CD4-positive, alpha-beta T cell treated with Interferon gamma for 1 hour (primary cell): ENCODE results near the gene PIP4P1.
A peak's percentile ranks its signal among the peaks of the same experiment; 100 is the strongest.

Experiments
- DNase-seq: peaks from one replicate; pipeline ENCODE4 v3.0.0-alpha.2; 2020

Gene PIP4P1

DNA sequence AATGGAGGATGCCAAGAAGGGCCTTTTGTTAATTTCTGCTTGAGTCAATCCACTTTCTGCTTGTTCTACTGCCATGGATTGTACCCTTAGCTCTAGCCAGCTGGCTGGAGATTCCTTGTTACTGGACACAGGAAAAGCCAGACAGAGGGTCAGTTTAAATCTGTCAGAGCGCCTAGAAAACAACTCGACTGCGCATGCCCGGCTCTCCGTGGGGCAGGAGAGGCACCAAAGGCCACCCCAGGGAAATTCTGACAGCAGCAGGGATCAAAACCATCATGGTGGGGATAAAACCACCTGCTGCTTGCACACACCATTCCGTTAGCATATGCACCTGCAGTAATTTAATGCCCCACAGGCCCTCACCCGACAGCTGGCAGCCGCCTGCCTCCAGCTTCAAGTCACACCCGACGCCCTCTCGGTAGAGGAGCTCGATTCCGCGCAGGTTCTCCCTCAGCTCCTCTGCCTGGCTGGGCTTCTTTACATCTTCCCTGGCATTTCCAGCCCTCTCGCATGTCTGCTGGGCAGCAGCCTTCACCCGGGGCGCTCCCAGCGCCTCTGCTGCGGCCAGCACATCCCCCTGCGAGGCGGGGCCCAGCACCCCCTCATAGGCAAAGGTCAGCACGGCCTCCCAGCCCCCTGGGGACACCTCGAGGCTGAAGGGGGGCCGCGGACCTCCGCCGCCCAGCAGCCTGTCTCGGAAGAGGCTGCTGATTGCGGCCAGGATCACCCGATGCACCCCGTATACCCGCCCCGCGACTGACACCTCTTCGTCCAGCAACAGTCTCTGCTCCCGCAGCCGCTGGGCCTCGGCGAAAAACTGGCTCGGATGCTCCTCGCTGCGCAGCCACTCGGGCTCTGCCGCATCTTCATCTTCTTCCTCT lies 26.3 kb downstream of the PIP4P1 start:
- DNase-seq, result no peak

- DNase-seq, result no peak
Measured at GRCh38 chr14:20429801-20430669, 31.2 kb downstream of the PIP4P1 start.

- DNase-seq, result no peak
Measured at GRCh38 chr14:20428802-20429201, 32.4 kb downstream of the PIP4P1 start.

- DNase-seq, result no peak
Measured at GRCh38 chr14:20428010-20428365, 33.2 kb downstream of the PIP4P1 start.

- DNase-seq, result no peak
Measured at GRCh38 chr14:20427231-20428009, 33.8 kb downstream of the PIP4P1 start.

GRCh38 chr14:20424851-20425250 lies 36.4 kb downstream of the PIP4P1 start:
- no peak for DNase-seq

GRCh38 chr14:20422886-20423285 lies 38.3 kb downstream of the PIP4P1 start:
- DNase-seq, result no peak

GRCh38 chr14:20421267-20421666 lies 40.0 kb downstream of the PIP4P1 start:
- no peak for DNase-seq

GRCh38 chr14:20419419-20419818 lies 41.8 kb downstream of the PIP4P1 start:
- DNase-seq, result no peak

GRCh38 chr14:20418501-20418909 lies 42.7 kb downstream of the PIP4P1 start:
- DNase-seq, result no peak

DNA sequence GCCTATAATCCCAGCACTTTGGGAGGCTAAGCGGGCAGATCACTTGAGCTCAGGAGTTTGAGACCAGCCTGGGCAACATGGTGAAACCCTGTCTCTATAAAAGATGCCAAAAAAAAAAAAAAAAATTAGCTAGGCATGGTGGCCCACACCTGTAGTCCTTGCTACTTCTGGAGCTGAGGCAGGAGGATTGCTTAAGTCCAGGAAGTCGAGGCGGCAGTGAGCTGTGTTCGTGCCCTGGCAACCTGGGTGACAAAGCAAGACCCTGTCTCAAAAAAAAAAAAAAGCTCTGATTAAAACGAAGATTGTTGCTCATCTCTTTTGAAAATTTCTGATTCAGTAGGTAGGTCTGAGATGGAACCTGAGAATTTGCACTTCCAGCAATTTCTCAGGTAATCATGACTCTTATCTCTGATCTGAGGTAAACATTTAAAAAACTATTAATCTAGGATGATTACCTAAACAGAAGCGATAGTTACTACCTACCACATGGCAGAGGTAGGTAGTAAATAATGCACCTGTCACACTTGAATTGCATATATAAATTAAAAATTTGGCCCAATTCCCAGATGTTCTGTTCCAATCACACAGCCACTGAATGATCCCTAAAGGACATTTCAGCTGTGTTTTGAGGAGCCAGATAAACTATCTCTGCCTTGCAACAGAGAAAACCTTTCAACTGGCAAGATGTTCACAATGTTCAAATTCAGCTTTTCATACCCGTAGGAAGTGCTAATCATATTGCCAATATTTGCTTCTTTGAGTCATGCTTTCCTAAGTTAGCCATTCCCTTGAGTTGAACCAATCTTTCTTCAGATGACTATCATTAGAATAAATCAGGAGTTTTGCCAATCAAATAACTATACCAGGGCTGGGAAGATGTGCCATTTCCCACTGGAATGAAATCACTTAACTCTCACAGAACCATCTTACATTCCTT lies 43.7 kb downstream of the PIP4P1 start:
- DNase-seq, result no peak

- no peak for DNase-seq
Measured at GRCh38 chr14:20416223-20416622, 45.0 kb downstream of the PIP4P1 start.

DNA sequence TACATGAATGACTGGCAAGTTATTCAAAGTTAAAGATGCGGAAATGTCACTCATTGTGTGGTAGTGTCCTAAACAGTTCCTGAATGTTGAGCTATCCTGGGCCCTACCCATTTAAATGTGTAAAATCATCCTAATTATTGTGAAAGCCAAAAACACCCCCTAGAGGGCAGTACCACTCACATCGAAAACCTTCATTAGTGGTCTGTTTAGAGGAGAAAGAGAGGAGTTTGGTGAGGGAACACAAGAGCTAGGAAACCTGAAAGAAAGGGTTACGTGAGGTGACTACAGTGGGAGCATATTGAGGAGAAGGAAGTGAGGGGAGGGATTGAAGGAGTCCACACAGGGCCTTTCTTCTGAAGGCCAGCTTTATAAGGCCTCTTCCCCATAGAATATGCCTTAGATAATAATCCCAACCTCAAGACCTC lies 45.4 kb downstream of the PIP4P1 start:
- no peak for DNase-seq

DNA sequence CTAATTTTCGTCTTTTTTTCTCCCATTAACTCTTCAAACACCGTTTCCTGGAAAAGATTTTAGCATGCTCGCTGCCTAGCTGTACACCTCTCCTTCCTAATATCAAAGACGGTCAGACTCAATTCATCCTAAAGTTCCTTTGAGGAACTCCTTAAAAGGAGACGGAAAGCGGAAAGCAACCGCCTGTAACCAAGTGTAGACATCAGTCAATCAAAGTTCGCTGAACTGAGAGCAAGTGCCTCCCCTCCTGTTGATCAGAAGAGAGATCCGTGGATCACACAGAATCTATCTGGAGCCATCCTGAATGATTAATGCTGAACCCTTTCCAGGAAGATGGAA lies 47.5 kb downstream of the PIP4P1 start:
- no peak for DNase-seq

DNA sequence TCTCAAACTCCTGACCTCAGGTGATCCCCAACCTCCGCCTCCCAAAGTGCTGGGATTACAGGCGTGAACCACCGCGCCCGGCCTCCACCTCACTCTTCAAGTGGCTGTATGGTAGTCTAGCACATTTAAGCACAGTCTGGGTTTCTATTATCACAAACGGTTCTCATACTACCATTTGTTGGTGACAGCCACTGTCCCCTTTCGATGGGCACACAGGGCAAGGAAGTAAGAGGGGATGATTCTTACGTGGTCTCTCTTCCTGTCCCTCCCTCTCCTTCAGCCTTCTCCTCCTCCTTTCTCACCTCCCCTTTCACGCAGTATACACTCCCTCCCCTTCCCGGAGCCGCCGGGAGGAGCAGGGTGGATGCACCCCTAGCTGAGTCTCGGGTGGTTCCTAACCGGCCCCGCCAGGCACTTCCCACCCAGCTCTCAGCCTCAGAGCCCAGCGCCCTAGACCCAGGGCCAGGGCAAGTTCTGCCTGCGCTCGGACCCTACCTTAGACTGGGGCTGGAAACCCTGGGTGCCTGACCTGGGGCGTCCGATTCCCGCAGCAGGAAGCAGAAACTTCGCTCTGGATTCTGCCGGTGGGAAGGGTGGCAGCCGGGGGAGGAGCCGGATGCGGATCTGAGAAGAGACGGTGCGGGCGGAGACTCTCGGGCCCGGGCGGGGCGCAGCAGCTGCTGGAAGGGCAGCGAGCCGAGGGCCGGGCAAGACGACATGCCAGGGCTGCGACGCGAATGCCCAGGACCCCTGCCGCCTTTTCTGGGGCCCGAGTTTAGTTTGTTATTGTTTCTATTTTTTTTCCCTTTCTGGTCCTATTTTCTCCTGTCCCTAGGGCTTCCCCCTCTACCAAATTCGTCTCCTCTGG lies 48.1 kb downstream of the PIP4P1 start, which contains the start of gene TEP1:
TSS of gene TEP1 (minus strand) at position 626 of the 868 bp plus-strand sequence. CDS start 5,062 bp downstream, outside the sequence.
- DNase-seq, result peak; percentile 62

DNA sequence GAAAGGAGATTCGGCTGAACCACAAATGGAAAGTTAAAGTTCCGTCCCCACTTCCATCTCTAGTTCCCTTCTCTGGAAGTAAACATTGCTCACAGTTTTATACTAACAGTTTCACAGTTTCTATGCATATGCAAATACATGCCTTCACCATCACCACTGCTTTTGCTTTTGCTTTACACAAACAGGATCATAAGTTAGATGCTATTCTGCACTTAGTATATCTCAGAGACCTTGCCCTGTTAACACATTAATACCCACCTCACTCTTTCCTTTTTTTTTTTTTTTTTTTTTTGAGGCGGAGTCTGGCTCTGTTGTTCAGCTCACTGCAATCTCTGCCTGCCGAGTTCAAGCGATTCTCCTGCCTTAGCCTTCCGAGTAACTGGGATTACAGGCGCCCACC lies 48.8 kb downstream of the PIP4P1 start:
- DNase-seq, result no peak

GRCh38 chr14:20409226-20409625 lies 52.0 kb downstream of the PIP4P1 start:
- DNase-seq, result no peak
